T47D (cell line): ENCODE results near the gene ATG2A.

Experiments used
- DNase-seq, 2 experiments: peaks; one replicate each; pipeline versions ENCODE4 v3.0.0 to v3.0.0-alpha.2; 2011 to 2012; ENCODE audit warnings: low read depth in 1 of 2, low spot score in 1 of 2
- JUND ChIP-seq: IDR thresholded peaks from 2 replicates; pipeline ENCODE4 v1.6.1; 2012; ENCODE audit warnings: low read depth
- in situ Hi-C: cut with HindIII; loops from 2 replicates; pipeline ENCODE4 v1.10.0; 2016; ENCODE audit warnings: low sequenced_read_pairs, low pct_unique_long_range_greater_than_20kb

The ATG2A gene

GRCh38 chr11:64916775-64917662 lies at the start of gene ATG2A:
Gene ATG2A, minus strand, starts transcription at chr11:64917209. Its CDS starts 74 bp downstream, at chr11:64917135.
- DNase-seq: peak; percentile 99 to 100
- no peak for TF ChIP-seq JUND
- in situ Hi-C loops: no loop called here

GRCh38 chr11:64963072-64963631 lies 46.1 kb upstream of the ATG2A start:
- no peak for TF ChIP-seq JUND
- in situ Hi-C loops: no loop called here
- DNase-seq: no peak

GRCh38 chr11:64960719-64961118 lies 43.7 kb upstream of the ATG2A start:
- in situ Hi-C loops: no loop called here
- no peak for TF ChIP-seq JUND
- DNase-seq: no peak

- DNase-seq: no peak
- no peak for TF ChIP-seq JUND
- in situ Hi-C loops: no loop called here
Observed at GRCh38 chr11:64959498-64959897, 42.5 kb upstream of the ATG2A start.

GRCh38 chr11:64954201-64954600 lies 37.2 kb upstream of the ATG2A start:
- in situ Hi-C loops: no loop called here
- TF ChIP-seq JUND: no peak

GRCh38 chr11:64951529-64951928 lies 34.5 kb upstream of the ATG2A start:
- no peak for TF ChIP-seq JUND
- DNase-seq: no peak
- in situ Hi-C loops: no loop called here

More at GRCh38 chr11:64954201-64954600, 37.2 kb upstream of the ATG2A start:
- no peak for DNase-seq

GRCh38 chr11:64947208-64947814 lies 30.3 kb upstream of the ATG2A start:
- TF ChIP-seq JUND: no peak
- DNase-seq: peak in 1 of 2 experiments; percentile 26
- in situ Hi-C loops: no loop called here

GRCh38 chr11:64936539-64936938 lies 19.5 kb upstream of the ATG2A start:
- no peak for TF ChIP-seq JUND
- in situ Hi-C loops: no loop called here
- no peak for DNase-seq

GRCh38 chr11:64935359-64936081 lies 18.5 kb upstream of the ATG2A start, which contains the start of gene GPHA2:
Gene GPHA2, minus strand, starts transcription at chr11:64935893. Its CDS starts 433 bp downstream, at chr11:64935460.
- DNase-seq: peak in 1 of 2 experiments; percentile 63
- in situ Hi-C loops: no loop called here
- no peak for TF ChIP-seq JUND

- no peak for DNase-seq
- in situ Hi-C loops: no loop called here
- no peak for TF ChIP-seq JUND
Observed at GRCh38 chr11:64934682-64935358, 17.8 kb upstream of the ATG2A start.

- DNase-seq: no peak
- in situ Hi-C loops: no loop called here
- TF ChIP-seq JUND: no peak
Observed at GRCh38 chr11:64933935-64934681, 17.1 kb upstream of the ATG2A start.
